Superior temporal gyrus (tissue), 1 donor: ENCODE results near the gene TNIP3.
"Not testable (repeated sequence)": the region's sequence is repeated elsewhere in the genome, so short reads cannot be mapped to it uniquely, and the experiment has no call there.

Source experiments
- DNase-seq: peaks from one replicate; pipeline ENCODE4 v3.0.0-alpha.2; 2016; ENCODE audit errors: extremely low spot score

Gene TNIP3, protein sequence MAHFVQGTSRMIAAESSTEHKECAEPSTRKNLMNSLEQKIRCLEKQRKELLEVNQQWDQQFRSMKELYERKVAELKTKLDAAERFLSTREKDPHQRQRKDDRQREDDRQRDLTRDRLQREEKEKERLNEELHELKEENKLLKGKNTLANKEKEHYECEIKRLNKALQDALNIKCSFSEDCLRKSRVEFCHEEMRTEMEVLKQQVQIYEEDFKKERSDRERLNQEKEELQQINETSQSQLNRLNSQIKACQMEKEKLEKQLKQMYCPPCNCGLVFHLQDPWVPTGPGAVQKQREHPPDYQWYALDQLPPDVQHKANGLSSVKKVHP

DNA sequence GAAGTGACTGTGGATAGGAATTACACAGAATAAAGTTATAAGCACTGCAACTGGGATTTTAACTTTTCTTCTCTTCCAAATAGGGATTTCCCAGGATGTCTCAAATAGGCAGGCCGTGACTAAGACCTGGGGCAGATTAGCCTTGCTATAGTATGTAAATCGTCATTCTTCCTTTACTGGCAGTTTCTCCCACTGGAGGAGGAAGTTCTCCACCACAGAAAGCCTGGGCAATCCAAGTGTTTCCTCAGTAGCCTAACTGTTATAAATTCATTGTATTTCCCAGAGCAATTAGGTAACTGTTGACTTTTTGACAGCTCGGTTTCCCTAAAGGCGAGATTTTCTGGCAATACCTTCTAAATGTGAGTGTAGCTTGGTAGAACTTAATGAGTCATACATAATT is at the start of gene TNIP3:
TSS of gene TNIP3 (minus strand) at position 31 of the 400 bp plus-strand sequence. CDS start 196 bp downstream, outside the sequence.
- no peak for DNase-seq

DNA sequence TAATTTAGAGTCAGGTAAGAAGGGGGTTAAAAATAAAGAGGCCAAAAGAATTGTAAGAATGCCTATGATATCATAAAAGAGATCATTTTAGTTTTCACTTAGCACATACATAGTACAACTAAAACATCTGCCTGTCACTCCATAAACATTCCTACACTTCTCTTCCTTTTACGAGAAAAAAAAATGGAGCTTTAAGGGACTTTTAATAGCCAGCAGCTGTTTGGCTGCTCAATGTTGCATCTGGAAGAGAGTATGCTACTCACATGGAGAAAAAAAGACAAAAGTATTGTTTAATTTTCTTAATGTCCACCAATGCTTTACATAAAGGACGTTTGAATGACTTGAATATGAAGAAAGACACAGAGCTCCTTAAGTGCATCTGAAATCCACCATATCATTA is 48.7 kb upstream of the TNIP3 start:
- DNase-seq, result no peak

DNA sequence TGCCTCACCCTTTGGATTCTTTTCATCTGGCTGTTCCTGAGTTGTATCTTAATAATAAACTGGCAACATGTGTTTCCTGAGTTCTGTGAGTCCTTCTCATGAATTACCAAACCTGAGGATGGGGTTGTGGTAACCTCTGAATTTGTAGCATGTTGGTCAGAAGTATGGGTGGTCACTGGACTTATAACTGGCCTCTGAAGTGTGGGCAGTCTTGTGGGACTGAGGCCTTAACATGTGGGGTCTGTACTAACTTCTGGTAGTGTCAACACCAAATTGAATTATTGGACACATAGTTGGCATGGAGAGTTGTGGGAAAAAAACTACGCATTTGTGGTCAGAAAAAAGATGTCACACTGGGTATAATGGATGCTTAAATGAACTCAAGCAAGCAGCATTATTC is 45.0 kb upstream of the TNIP3 start:
- no peak for DNase-seq

DNA sequence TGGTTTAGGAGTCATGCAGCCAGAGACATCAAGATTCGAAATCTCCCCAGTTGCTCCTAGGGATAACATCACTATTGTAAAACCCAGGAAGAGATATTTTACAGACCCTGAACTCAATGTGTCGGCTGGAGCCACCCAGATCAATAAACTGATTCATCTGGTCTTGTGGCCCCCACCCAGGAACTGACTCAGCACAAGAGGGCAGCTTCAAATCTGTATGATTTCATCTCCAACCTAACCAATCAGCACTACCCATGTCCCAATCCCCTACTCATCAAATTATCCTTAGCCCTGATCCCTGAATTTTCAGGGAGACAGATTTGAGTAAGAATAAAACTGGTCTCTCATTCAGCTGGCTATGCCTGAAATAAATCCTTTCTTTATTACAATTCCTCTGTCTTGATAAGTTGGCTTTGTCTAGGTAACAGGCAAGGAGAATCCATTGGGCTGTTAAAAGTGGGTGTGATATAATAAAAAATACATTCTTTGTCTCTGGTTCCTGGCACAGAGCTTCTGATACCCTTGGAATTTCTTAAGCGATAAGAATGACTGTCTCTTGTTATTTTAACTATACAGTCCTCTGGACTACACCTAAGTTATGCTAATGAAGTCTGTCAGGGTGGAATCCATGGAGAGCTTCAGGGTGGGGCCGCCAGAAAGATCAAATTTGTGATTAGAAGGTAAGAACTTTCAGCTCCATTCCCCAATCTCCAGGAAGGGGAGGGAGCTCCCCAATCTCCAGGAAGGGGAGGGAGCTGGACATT is 44.3 kb upstream of the TNIP3 start:
- no peak for DNase-seq

DNA sequence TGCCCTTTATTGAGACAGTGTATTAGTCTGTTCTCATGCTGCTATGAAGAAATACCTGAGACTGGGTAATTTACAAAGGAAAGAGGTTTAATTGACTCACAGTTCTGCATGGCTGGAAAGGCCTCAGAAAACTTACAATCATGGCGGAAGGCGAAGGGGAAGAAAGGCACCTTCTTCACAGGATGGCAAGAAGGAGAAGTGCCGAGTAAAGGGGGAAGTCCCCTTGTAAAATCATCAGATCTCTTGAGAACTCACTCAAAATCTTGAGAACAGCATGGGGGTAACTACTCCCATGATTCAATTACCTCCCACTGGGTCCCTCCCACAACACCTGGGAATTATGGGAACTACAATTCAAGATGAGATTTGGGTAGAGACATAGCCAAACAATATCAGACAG is 41.7 kb upstream of the TNIP3 start:
- DNase-seq, result not testable (repeated sequence)

DNA sequence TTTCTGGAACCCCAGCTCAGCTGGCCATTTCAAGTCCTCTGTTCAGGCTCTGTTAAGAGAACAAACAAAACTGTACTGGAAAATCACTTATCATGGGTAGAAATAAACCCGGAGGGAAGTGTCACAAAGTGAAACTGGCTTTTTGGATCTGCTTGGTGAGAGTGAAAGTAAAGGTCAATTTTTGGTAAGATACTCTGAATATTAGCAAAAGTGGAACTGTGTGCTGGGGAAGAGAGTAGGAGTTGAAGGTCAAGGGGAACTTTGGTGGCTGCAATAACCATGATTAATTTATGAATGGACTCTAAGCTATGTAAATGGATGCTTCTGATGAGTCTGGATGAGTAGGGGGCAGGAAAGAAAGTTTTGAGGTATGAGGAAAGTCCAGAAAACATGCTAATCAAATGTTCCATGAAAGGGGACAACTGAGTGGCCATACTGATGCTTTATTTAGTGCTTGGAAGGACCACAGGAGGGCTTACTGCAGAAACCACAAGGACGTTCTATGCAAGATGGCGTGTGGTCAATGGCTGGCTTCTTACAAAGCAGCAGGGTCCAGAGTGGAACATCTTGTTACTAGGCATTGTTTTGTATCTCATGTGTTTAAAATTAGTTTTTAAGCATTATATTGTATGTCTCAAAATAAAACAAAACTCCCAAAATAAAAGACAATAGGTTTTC is 36.8 kb upstream of the TNIP3 start:
- no peak for DNase-seq

DNA sequence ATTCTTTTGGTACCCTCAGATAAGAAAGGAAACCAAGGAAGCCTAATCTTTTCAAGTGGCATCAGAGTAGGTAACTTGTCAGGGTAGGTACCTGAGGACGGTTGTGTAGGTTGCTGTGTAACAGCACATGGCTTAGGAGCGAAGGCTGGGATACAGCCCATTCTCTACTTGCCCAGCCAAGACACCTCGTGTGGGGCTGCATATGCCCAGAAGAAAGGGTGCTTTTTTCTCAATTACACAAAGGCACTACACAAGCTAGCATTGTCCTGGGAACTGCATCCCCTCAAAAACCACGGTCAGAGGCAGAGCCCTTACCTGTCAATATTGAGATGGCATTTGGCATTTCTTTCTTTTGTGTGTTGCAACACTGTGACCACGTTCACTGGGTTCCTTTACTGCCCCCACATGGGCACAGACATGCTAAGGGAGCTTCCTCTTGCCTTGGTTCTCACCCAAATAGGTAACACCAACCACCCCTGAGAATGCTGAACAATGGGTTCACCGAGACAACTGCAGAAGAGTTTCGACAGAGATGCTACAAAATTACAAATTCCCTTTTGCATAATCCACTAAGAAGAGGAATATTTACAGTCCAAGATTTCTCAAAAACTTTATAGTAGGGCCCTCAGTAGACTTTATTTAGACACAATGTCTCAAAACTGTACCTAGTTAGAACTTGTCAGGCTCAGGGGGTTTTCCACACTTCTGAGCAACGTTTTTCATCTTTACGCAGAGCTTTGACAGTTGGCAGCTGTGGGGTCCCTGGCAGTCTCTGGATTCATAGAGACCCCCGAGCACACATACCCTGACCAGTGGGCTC is 35.8 kb upstream of the TNIP3 start:
- DNase-seq, result no peak

DNA sequence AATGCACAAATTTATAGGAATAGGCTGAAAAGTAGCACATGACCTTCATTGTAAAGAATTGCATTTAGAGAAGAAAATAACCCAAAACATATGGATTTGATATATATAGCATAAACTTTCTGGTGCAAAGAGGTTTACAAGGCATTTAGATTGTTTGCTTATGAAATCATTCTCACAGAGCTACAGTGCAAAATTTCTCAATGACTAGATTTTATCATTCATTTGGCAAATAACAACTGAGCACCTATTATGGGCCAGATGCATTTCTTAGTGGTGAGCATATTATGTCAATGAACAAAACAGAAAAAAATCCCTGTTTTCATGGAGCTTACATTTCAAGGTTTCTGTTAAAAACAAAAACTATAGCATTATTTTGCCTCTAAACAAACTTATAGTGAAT is 34.1 kb upstream of the TNIP3 start:
- no peak for DNase-seq

DNA sequence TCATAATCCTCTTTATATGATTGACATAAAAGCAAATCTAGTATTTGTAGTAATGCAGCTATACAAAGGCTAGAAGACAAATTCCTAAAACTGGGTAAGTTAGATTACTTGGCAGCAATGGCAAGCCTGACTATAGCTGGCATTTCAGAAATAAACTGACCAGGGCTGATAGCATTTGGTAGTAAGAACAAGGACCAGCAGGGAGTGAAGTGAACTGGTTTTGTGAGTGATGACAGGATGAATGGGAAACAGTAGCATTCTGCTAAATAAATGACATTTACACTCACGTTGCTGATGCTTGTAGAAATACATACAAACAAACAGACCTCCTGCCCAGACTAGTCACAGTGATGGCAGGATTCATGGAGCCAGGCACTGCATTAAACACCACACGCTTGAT is 31.5 kb upstream of the TNIP3 start:
- DNase-seq, result no peak

DNA sequence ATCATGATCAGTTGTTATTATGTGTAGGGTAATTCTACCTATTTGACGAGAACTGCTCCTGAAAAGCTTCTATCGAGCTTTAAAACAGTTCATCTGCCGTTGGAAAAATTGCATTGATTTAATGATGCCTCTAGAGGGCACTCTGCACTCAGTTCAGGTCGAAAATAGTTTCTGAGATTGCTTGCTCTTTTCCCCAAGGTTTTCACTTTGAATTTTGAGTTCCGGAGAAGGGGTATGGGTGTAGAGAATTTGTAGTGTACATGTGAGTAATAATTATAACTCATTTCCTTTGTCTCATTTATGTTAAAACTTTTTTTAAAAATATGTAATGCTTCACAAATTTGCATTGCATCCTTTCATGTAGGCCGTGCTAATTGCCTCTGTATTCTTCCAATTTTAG is 28.4 kb upstream of the TNIP3 start:
- DNase-seq, result peak; percentile 80

DNA sequence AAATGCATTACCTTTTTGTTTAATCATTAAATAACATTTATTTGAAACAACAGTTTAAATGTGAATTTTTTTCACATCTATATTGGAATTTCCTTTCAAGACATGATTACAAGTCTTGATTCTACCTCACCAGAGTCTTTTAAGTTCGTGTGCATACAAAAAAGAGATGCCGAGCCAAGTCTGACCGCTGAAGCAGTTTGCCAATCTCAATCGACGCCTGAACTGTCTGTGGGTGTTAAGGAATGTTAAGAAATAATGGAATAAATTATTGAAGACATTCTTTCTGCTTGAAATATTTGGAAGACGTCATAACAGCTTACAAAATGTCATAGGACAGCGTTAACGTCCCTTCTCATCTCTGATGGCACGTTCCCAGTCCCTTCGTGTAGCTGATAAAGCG is 27.9 kb upstream of the TNIP3 start:
- no peak for DNase-seq

DNA sequence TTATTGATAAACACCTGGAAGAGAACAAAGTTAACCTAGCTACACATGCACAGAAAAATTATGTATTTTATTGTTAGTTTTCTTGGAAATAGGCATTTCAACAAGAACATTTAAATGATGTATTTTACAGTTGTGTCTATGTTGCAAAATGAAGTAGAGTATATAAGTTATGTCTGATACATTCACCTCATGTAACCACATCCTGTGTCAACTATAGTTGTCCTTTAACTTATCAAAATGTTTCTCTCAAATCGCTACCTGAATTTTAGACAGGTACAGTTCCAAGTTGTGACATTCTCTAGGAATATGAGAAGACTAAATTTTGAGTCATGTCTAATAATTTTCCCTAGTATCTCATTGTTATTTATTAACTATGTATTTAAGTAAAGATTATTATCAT is 27.2 kb upstream of the TNIP3 start:
- no peak for DNase-seq

DNA sequence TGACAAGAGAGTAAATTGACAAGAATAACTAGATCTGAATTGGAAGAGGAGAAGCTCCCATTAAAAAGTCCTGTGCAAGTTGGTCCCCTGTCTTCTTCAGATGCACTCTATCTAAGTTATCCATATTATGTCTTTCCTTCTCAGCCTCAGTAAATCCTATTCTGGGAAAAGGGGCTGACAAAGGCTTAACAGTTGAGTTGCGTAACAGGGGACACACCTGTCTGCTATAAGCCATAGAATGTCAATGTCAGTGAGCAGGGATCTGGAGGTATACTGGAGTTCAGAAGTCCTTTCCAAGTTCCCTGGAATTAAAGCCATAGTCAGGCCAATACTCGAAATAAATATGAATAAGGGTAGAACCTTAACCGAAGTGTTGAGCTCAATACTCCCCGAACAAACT is 26.3 kb upstream of the TNIP3 start:
- DNase-seq, result no peak

DNA sequence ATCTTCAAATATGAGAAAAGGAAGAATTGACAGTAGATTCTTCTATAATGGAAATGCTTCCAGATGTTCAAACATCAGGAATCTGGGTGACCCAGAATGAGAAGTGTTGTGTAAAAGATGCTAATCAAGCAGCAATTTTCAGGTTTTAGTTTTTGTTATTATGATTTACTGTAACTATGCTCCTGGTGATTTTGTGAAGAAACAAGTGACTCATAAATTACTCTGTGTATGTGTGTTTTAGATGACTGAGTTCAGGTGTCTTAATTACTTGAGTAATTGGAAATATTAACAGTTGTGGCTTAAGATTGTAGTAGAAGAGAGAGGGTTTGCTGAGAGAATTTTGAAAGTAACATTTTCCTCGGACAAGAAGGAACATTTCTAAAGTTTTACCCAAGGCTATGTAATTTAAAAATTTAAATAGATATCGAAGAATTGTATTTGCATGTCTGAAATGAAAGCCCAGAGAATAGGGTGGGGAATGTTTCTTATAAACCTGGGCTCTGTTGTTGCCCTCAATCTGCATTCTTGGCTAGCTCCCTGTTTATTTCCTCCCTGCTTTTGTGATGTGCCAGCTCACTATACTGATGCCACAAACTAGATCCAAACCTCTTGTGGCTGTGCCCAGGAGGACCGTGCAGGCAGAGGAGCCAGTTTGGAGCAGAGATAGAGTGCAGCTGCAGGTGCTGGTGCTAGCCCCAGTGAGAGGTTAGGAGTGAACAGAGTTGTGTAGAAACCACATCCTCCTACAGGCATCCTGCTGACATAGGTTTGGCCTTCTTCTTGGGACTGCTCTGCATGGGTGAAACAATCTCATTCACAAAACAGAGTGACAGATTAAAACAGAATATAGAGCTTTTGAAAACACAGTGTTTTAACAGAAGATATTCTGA is 25.4 kb upstream of the TNIP3 start:
- no peak for DNase-seq

DNA sequence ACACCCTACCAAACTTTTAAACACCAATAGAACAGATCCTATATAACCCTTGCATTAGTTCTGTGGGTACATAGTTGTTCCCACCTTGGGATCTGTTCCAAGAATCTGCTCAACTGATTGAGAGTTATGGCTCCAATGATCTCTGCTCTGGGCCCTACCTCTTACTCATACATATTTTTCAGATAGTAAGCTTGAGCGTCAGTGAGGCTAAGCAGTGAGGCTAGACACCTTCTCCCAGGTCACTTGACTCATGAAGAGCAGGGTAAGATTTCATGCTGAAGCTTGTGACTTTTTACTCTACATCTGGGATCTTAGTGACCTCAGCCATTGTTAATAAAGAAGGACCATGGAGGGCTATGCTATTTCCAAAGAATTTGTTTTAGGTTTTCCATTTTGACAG is 23.1 kb upstream of the TNIP3 start:
- DNase-seq, result no peak

DNA sequence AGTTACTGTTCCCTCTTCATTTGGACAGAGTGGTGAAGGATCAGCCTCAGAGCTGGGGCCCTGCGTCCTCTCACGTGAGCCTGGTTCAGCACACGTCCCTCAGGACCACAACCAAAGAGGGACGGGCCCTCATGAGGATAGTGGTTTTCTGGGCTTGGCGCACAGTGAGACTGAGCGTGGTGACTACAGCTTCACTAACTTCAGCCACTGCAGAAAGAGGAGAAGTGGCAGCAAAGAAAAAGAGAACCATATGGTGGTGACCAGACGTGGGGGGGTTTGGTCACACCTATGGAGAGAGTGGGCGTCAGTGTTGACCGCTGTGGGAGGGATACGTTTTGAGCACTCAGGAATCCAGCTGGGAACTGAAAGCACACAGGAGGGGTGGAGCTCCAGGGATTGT is 21.8 kb upstream of the TNIP3 start:
- peak; percentile 65 for DNase-seq

DNA sequence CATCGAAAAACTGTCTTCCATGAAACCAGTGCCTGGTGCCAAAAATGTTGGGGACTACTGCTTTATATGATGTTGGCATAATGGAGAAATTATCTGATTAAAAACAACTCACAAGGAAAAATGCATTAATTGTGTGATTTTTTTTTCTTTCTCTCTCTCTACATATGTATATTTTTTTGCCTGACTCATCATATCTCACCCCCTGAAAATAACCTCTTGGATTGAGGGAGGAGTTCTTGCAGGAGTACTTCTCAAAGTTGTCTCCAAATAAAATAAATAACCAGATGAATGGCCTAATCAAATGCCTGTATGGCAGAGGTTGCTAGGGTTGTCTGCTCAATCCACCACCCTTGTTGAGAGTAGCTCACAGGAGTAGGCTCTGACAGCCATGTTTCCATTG is 19.9 kb upstream of the TNIP3 start:
- DNase-seq, result no peak

DNA sequence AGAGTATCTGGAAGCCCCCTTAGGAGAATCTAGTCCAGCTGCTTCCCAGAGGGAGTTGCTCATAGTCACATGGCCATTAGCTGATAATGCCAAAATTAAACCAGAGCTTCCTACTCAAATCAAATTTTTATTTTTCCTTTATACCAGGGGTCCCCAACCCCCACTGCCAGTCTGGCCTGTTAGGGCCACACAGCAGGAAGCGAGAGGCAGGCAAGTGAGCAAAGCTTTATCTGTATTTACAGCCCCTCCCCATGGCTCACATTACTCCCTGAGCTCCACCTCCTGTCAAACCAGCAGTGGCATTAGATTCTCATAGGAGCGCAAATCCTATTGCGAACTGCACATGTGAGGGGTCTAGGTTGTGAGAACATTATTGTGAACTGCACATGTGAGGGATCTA is 19.2 kb upstream of the TNIP3 start:
- DNase-seq, result no peak

DNA sequence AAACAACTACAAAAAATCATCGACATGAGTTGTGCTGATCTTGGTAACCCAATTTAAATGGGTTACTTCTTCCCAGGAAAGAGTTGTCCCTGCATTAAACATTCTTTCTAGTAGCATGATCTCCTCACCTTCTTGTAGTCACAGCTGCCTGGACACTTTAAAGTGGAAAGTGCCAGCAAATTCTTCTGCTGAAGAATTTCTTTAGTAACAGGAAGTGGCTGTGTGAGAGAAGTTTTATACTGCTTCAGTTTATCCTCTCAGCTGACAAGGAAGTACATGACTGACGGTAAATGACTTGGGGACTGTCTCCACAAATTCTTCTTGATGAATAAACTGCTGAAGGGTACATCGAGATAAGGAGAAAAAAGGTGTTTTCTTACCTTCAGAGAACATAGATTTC is 18.2 kb upstream of the TNIP3 start:
- no peak for DNase-seq

DNA sequence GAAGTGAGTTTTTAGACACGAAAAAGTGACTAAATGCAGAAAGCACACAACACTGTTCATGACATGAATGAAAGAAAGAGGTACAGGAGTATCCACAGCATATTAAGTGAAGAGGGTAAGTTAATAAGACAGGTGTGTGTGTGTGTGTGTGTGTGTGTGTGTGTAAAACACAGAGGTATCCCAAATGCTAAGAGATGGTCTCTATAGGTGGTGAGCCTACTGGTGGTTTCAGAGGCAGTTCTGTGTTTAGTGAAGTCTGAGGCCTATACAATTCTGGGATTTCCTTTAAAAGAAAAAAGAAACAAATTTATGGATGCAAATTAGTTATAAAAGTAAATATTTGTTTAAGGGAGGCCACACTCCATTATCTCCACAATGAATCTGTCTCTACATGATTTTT is 17.4 kb upstream of the TNIP3 start:
- DNase-seq, result no peak

DNA sequence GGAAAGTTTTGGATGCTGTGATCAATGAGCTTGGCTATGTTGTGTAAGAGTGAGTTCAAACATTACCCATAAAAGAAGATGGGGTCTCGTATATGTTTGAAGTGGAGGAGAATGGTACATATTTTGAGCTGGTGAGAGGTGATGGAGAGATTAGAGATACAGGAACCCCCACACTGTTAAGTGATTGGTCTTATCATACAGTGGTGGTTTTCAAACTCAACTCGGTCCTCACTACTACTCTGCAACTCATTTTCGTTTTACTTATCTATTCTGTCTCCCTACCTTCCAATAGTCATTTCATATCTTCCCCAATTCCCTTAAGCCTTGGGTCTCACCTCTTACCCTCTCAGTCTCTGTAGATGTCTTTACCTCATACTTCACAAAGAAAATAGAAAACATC is 16.4 kb upstream of the TNIP3 start:
- DNase-seq, result no peak
